Occipital lobe (tissue), 2 donors: ENCODE data around the gene PRR5L. TPM values are rescaled to one million over a fixed set of nuclear protein-coding genes. Genes with fewer than 3 reads are reported as not detected.

Source experiments
- DNase-seq: peaks from one replicate; lab custom pipeline; 2025; lab: John Stamatoyannopoulos, UW
- total RNA-seq: library from RNA; depleted of rRNA; stranded (reverse); fragments of >200 nt; gene quantifications from one replicate; pipeline ENCODE4 v1.2.3, GENCODE V29; 2014

PRR5L gene
- total RNA-seq, 1 donor from 2014 or later: 3.1 TPM

- DNase-seq: no peak
Observed at GRCh38 chr11:36400766-36401455, 104.8 kb downstream of the PRR5L start.

GRCh38 chr11:36402568-36403170 is 106.6 kb downstream of the PRR5L start:
- DNase-seq: no peak

- DNase-seq: no peak
Observed at GRCh38 chr11:36403661-36404060, 107.6 kb downstream of the PRR5L start.

GRCh38 chr11:36404831-36405230 is 108.7 kb downstream of the PRR5L start:
- DNase-seq: no peak

GRCh38 chr11:36405585-36406367 is 109.7 kb downstream of the PRR5L start:
- no peak for DNase-seq

GRCh38 chr11:36407356-36407755 is 111.3 kb downstream of the PRR5L start:
- DNase-seq: no peak

GRCh38 chr11:36408498-36409136 is 112.5 kb downstream of the PRR5L start:
- DNase-seq: no peak

- DNase-seq: no peak
Observed at GRCh38 chr11:36409152-36409816, 113.2 kb downstream of the PRR5L start.

GRCh38 chr11:36411202-36411640 is 115.1 kb downstream of the PRR5L start:
- DNase-seq: no peak

- DNase-seq: no peak
Observed at GRCh38 chr11:36412781-36413383, 116.8 kb downstream of the PRR5L start.

- no peak for DNase-seq
Observed at GRCh38 chr11:36417154-36417553, 121.1 kb downstream of the PRR5L start.

GRCh38 chr11:36419791-36420424 is 123.8 kb downstream of the PRR5L start:
- no peak for DNase-seq

- no peak for DNase-seq
Observed at GRCh38 chr11:36421546-36422155, 125.6 kb downstream of the PRR5L start.

- no peak for DNase-seq
Observed at GRCh38 chr11:36425561-36426081, 129.5 kb downstream of the PRR5L start.

GRCh38 chr11:36426226-36426848 is 130.2 kb downstream of the PRR5L start:
- no peak for DNase-seq

GRCh38 chr11:36427079-36427478 is 131.0 kb downstream of the PRR5L start:
- DNase-seq: no peak

- no peak for DNase-seq
Observed at GRCh38 chr11:36427876-36428275, 131.8 kb downstream of the PRR5L start.

- DNase-seq: peak; percentile 7
Observed at GRCh38 chr11:36431429-36432092, 135.5 kb downstream of the PRR5L start.

- DNase-seq: no peak
Observed at GRCh38 chr11:36432093-36432469, 136.0 kb downstream of the PRR5L start.
